Epithelial cell of esophagus (primary cell): ENCODE results near the gene KAZN.

Experiments used
- DNase-seq: peaks from one replicate; pipeline ENCODE4 v3.0.0; 2010; ENCODE audit warnings: low read depth
- H3K4me3 ChIP-seq: 2 replicates; pipeline ENCODE4 v1.5.1; 2011; ENCODE audit warnings: mild to moderate bottlenecking, low read length, control low read depth
- TF ChIP-seq, protein P1 (sequence below): IDR thresholded peaks from 2 replicates; pipeline ENCODE4 v1.5.1; 2011; ENCODE audit warnings: low read depth, mild to moderate bottlenecking, low read length, control low read depth, inconsistent platforms; ENCODE audit not compliant: insufficient read depth; ENCODE audit errors: missing control alignments

KAZN gene

DNA sequence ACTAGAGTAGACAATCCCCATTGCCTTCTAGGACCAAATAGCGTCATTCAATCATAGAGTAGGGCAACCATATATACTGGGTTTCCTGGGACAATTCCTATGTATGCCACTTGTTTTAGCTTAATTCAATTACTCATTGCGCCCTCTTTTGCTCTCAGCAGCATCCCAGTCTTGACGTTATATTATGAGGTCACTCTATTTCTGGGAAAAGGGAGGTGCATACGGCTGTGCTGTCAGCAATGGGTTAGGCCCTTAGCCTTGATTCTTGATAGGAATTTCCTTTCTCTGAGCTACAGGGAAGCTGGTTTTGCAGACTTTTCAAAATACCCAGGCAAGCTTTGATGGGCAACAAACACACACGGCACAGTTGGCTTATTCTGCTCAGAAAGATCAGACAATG lies 4.4 kb upstream of the KAZN start:
- H3K4me3 ChIP-seq: no peak overlapping the region
- no peak for DNase-seq
- TF ChIP-seq, protein P1, sequence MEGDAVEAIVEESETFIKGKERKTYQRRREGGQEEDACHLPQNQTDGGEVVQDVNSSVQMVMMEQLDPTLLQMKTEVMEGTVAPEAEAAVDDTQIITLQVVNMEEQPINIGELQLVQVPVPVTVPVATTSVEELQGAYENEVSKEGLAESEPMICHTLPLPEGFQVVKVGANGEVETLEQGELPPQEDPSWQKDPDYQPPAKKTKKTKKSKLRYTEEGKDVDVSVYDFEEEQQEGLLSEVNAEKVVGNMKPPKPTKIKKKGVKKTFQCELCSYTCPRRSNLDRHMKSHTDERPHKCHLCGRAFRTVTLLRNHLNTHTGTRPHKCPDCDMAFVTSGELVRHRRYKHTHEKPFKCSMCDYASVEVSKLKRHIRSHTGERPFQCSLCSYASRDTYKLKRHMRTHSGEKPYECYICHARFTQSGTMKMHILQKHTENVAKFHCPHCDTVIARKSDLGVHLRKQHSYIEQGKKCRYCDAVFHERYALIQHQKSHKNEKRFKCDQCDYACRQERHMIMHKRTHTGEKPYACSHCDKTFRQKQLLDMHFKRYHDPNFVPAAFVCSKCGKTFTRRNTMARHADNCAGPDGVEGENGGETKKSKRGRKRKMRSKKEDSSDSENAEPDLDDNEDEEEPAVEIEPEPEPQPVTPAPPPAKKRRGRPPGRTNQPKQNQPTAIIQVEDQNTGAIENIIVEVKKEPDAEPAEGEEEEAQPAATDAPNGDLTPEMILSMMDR: no peak

DNA sequence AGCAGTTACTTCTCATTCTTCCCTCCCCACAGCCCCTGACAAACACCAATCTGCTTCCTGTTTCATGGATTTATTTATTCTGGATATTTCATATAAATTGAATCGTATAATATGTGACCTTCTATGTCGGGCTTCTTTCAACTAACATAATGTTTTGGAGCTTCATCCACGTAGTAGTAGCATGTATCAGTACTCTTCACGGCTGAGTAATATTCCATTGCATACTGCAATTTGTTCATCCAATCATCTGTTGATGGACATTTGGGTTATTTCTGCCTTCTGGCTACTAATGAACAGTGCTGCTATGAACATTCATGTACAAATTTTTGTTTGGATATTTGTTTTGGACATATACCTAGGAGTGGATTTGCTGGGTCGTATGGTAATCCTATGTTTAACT lies 1.9 kb upstream of the KAZN start:
- no peak overlapping the region for H3K4me3 ChIP-seq
- no peak for DNase-seq
- TF ChIP-seq, protein P1: no peak

DNA sequence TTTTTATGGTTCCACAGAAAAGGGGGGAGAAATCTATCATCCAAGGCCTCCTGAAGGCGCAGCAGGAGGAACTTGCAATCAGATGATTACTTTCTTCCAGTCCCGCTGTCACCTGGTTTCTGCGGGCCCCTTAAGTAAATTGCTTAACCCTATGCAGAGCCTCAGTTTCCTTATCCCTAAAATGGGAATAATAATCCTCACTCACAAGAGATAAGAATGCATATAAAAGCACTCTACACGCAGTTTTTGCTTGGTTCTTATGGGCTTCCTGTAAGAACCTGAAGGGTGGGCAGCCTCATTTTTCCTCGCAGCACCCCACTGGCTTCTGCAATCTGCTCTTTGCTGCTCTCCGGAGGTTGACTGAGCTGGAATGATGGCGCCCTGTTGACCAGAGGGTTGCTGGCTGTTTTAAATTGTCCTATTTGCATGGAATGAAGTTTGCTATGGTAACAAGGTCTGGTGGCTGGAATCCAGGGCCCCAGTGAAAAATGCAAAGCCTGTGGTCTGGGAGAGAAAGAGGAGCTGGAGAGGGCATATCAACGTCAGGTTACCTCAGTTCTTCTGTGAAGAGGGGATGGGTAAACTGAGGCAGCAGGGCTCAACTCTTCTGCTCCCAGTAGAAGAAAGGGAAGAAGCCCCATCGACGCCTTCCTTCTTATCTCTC lies 1.0 kb upstream of the KAZN start:
- no peak overlapping the region for H3K4me3 ChIP-seq
- TF ChIP-seq, protein P1: no peak
- DNase-seq: no peak

DNA sequence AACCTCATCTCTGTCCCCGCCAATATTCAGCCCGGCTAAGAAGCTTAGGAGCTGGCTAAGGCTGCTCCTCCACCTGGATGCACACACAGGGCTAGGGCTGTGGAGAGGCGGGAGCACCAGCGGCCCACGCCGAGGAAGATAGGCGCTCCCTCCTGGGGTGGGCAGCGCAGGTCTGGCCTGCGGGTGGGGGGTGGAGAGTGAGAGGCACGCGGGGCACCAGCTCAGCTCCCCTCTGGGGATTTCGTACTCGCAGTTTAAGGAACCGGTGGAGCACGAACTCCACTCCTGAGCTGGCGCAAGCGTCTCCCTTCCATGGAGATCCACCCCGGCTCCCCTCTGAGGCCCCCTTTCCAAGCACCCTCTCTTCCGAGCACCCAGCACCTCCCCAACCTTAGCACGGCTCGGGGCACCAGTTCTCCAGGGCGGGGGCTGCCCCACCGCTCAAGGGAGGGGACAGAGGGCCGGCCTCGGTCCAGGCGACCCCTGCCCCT lies 433 bp upstream of the KAZN start:
- H3K4me3 ChIP-seq: no peak overlapping the region
- no peak for DNase-seq
- TF ChIP-seq, protein P1: no peak

DNA sequence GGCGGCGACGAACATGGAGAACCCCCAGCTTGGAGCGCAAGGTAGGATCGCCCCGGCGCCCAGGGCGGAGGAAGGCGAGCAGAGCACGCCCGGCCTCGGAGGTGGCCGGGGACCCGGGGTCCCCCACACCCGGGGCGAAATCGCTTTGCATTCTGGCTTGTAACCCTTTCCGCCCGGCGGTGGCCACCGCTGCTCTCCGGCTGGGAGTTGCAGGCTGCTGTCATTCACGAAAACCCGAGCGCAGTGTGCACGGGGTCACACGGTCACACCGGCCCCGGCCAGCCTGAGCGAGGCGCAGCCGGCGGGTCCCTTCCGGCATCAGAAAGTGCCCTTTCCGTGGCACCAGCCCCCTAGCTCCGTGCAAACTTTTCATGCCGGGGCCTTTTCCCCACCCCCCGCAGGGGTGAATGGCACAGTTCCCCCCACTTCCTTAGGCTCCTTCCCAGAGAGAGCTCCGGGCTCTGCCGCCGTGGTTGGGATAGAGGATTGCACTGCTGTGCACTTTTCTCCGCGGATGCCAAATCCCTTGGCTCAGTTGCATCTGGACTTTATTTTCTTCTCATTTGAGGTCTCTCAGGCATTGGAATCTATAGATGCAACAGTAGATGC lies 802 bp downstream of the KAZN start:
- no peak overlapping the region for H3K4me3 ChIP-seq
- TF ChIP-seq, protein P1: no peak
- DNase-seq: no peak

DNA sequence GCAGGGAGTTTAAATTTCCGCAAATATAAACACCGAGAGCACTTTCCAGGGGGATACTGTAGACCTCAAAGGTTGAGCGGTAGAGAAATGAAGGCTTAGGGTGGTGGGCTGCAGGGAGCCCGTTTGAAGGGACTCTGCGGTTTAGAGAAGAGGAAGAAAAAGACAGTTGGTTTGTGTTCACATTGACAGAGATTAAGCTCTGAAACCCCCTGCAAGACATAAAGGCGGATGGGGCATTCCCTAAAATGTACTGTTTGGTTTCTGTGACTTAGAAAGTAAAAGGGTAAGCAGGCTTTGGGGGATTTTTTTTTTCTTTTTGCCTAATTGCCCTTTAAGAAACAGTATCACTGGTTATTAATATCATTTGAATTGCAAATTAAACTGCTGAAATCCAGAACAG lies 1.3 kb downstream of the KAZN start:
- no peak for DNase-seq
- TF ChIP-seq, protein P1: no peak
- H3K4me3 ChIP-seq: no peak overlapping the region
